ENCODE data around the gene RNF217. TPM values are rescaled to one million over a fixed set of nuclear protein-coding genes. Genes with fewer than 3 reads are reported as not detected.

Gene RNF217
- total and polyA plus RNA-seq, 4 donors = 8.1 to 23.9 (median 16.5) TPM

- WGBS (ENCODE audit: insufficient coverage) = no CpG with 5 or more reads among the region's 1 CpG
- DNase-seq (ENCODE audit: low read depth in 4 of 6, low spot score in 6 of 6) = no peak
These were observed 147.8 kb downstream of the RNF217 start for GRCh38 chr6:125110056-125110455.

GRCh38 chr6:125111219-125111983, 149.2 kb downstream of the RNF217 start:
- H3K27me3 ChIP-seq (ENCODE audit: control insufficient read depth, insufficient read depth, low read length) = no peaks in the 10 kb centered on the region
- no peak for DNase-seq (ENCODE audit: low read depth in 4 of 6, low spot score in 6 of 6)
- no CpG with 5 or more reads among the region's 4 CpGs for WGBS (ENCODE audit: insufficient coverage)
- H3K27ac ChIP-seq (ENCODE audit: low read depth, low read length) = no peak overlapping the region
- no peak overlapping the region for H3K4me3 ChIP-seq (ENCODE audit: low read depth, low read length)
- no peaks in the 10 kb centered on the region for H3K4me1 ChIP-seq (ENCODE audit: control insufficient read depth, insufficient read depth, low read length)
- no peaks in the 10 kb centered on the region for H3K36me3 ChIP-seq (ENCODE audit: control insufficient read depth, insufficient read depth, low read length)
- peaks cover 19% of the 10 kb centered on the region for H3K9me3 ChIP-seq (ENCODE audit: control insufficient read depth, insufficient read depth, low read length)

More at GRCh38 chr6:125110056-125110455, 147.8 kb downstream of the RNF217 start:
- no peaks in the 10 kb centered on the region for H3K36me3 ChIP-seq (ENCODE audit: control insufficient read depth, insufficient read depth, low read length)
- H3K4me3 ChIP-seq (ENCODE audit: low read depth, low read length) = no peak overlapping the region
- peaks cover 5% of the 10 kb centered on the region for H3K27me3 ChIP-seq (ENCODE audit: control insufficient read depth, insufficient read depth, low read length)
- H3K4me1 ChIP-seq (ENCODE audit: control insufficient read depth, insufficient read depth, low read length) = no peaks in the 10 kb centered on the region
- no peak overlapping the region for H3K27ac ChIP-seq (ENCODE audit: low read depth, low read length)
- peaks cover 19% of the 10 kb centered on the region for H3K9me3 ChIP-seq (ENCODE audit: control insufficient read depth, insufficient read depth, low read length)

GRCh38 chr6:125112934-125113333, 150.7 kb downstream of the RNF217 start:
- Histone ChIP-seq H3K36me3 (ENCODE audit: control insufficient read depth, insufficient read depth, low read length) (no peaks in the 10 kb centered on the region), H3K27me3 (ENCODE audit: control insufficient read depth, insufficient read depth, low read length) (no peaks in the 10 kb centered on the region), H3K9me3 (ENCODE audit: control insufficient read depth, insufficient read depth, low read length) (peaks cover 18% of the 10 kb centered on the region), H3K27ac (ENCODE audit: low read depth, low read length) (no peak overlapping the region), H3K4me3 (ENCODE audit: low read depth, low read length) (no peak overlapping the region), H3K4me1 (ENCODE audit: control insufficient read depth, insufficient read depth, low read length) (no peaks in the 10 kb centered on the region)
- no peak for DNase-seq (ENCODE audit: low read depth in 4 of 6, low spot score in 6 of 6)

GRCh38 chr6:125114248-125114858, 152.1 kb downstream of the RNF217 start:
- Histone ChIP-seq H3K4me1 (ENCODE audit: control insufficient read depth, insufficient read depth, low read length) (no peaks in the 10 kb centered on the region), H3K4me3 (ENCODE audit: low read depth, low read length) (no peak overlapping the region), H3K27ac (ENCODE audit: low read depth, low read length) (no peak overlapping the region), H3K27me3 (ENCODE audit: control insufficient read depth, insufficient read depth, low read length) (no peaks in the 10 kb centered on the region), H3K36me3 (ENCODE audit: control insufficient read depth, insufficient read depth, low read length) (no peaks in the 10 kb centered on the region), H3K9me3 (ENCODE audit: control insufficient read depth, insufficient read depth, low read length) (peaks cover 15% of the 10 kb centered on the region)
- WGBS (ENCODE audit: insufficient coverage) = no CpG with 5 or more reads among the region's 1 CpG
- peak in 3 of 6 donors; percentile 51 to 88 (median 78) for DNase-seq (ENCODE audit: low read depth in 4 of 6, low spot score in 6 of 6)

GRCh38 chr6:125116170-125116569, 153.9 kb downstream of the RNF217 start:
- WGBS (ENCODE audit: insufficient coverage) = no CpG with 5 or more reads among the region's 1 CpG
- Histone ChIP-seq H3K4me3 (ENCODE audit: low read depth, low read length) (no peak overlapping the region), H3K27ac (ENCODE audit: low read depth, low read length) (no peak overlapping the region), H3K27me3 (ENCODE audit: control insufficient read depth, insufficient read depth, low read length) (no peaks in the 10 kb centered on the region), H3K36me3 (ENCODE audit: control insufficient read depth, insufficient read depth, low read length) (no peaks in the 10 kb centered on the region), H3K9me3 (ENCODE audit: control insufficient read depth, insufficient read depth, low read length) (peaks cover 4% of the 10 kb centered on the region), H3K4me1 (ENCODE audit: control insufficient read depth, insufficient read depth, low read length) (no peaks in the 10 kb centered on the region)
- DNase-seq (ENCODE audit: low read depth in 4 of 6, low spot score in 6 of 6) = no peak

GRCh38 chr6:125116710-125117109, 154.5 kb downstream of the RNF217 start:
- DNase-seq (ENCODE audit: low read depth in 4 of 6, low spot score in 6 of 6) = no peak
- Histone ChIP-seq H3K27ac (ENCODE audit: low read depth, low read length) (no peak overlapping the region), H3K4me1 (ENCODE audit: control insufficient read depth, insufficient read depth, low read length) (no peaks in the 10 kb centered on the region), H3K27me3 (ENCODE audit: control insufficient read depth, insufficient read depth, low read length) (peaks cover 2% of the 10 kb centered on the region), H3K9me3 (ENCODE audit: control insufficient read depth, insufficient read depth, low read length) (no peaks in the 10 kb centered on the region), H3K36me3 (ENCODE audit: control insufficient read depth, insufficient read depth, low read length) (no peaks in the 10 kb centered on the region), H3K4me3 (ENCODE audit: low read depth, low read length) (no peak overlapping the region)
- no CpG with 5 or more reads among the region's 4 CpGs for WGBS (ENCODE audit: insufficient coverage)

- no peaks in the 10 kb centered on the region for H3K36me3 ChIP-seq (ENCODE audit: control insufficient read depth, insufficient read depth, low read length)
- no peak overlapping the region for H3K27ac ChIP-seq (ENCODE audit: low read depth, low read length)
- whole genome bisulfite sequencing (ENCODE audit: insufficient coverage) = no CpG with 5 or more reads among the region's 3 CpGs
- no peak for DNase-seq (ENCODE audit: low read depth in 4 of 6, low spot score in 6 of 6)
- no peak overlapping the region for H3K4me3 ChIP-seq (ENCODE audit: low read depth, low read length)
- peaks cover 4% of the 10 kb centered on the region for H3K27me3 ChIP-seq (ENCODE audit: control insufficient read depth, insufficient read depth, low read length)
- no peaks in the 10 kb centered on the region for H3K9me3 ChIP-seq (ENCODE audit: control insufficient read depth, insufficient read depth, low read length)
- no peaks in the 10 kb centered on the region for H3K4me1 ChIP-seq (ENCODE audit: control insufficient read depth, insufficient read depth, low read length)
These were observed 155.6 kb downstream of the RNF217 start for GRCh38 chr6:125117818-125118217.

- no CpG with 5 or more reads among the region's 3 CpGs for WGBS (ENCODE audit: insufficient coverage)
- no peaks in the 10 kb centered on the region for H3K36me3 ChIP-seq (ENCODE audit: control insufficient read depth, insufficient read depth, low read length)
- no peak overlapping the region for H3K4me3 ChIP-seq (ENCODE audit: low read depth, low read length)
- peaks cover 4% of the 10 kb centered on the region for H3K27me3 ChIP-seq (ENCODE audit: control insufficient read depth, insufficient read depth, low read length)
- no peaks in the 10 kb centered on the region for H3K4me1 ChIP-seq (ENCODE audit: control insufficient read depth, insufficient read depth, low read length)
- H3K9me3 ChIP-seq (ENCODE audit: control insufficient read depth, insufficient read depth, low read length) = no peaks in the 10 kb centered on the region
- DNase-seq (ENCODE audit: low read depth in 4 of 6, low spot score in 6 of 6) = no peak
- H3K27ac ChIP-seq (ENCODE audit: low read depth, low read length) = no peak overlapping the region
These were observed 157.9 kb downstream of the RNF217 start for GRCh38 chr6:125120054-125120590.

GRCh38 chr6:125121894-125122293, 159.7 kb downstream of the RNF217 start:
- H3K27me3 ChIP-seq (ENCODE audit: control insufficient read depth, insufficient read depth, low read length) = peaks cover 4% of the 10 kb centered on the region
- no CpG with 5 or more reads among the region's 1 CpG for WGBS (ENCODE audit: insufficient coverage)
- H3K9me3 ChIP-seq (ENCODE audit: control insufficient read depth, insufficient read depth, low read length) = no peaks in the 10 kb centered on the region

GRCh38 chr6:125123051-125123450, 160.8 kb downstream of the RNF217 start:
- H3K4me1 ChIP-seq (ENCODE audit: control insufficient read depth, insufficient read depth, low read length) = no peaks in the 10 kb centered on the region
- no peaks in the 10 kb centered on the region for H3K9me3 ChIP-seq (ENCODE audit: control insufficient read depth, insufficient read depth, low read length)
- WGBS (ENCODE audit: insufficient coverage) = no CpG with 5 or more reads among the region's 3 CpGs
- peaks cover 4% of the 10 kb centered on the region for H3K27me3 ChIP-seq (ENCODE audit: control insufficient read depth, insufficient read depth, low read length)
- H3K36me3 ChIP-seq (ENCODE audit: control insufficient read depth, insufficient read depth, low read length) = no peaks in the 10 kb centered on the region
- no peak overlapping the region for H3K4me3 ChIP-seq (ENCODE audit: low read depth, low read length)
- H3K27ac ChIP-seq (ENCODE audit: low read depth, low read length) = no peak overlapping the region
- DNase-seq (ENCODE audit: low read depth in 4 of 6, low spot score in 6 of 6) = no peak

More at GRCh38 chr6:125121894-125122293, 159.7 kb downstream of the RNF217 start:
- DNase-seq (ENCODE audit: low read depth in 4 of 6, low spot score in 6 of 6) = no peak
- no peak overlapping the region for H3K4me3 ChIP-seq (ENCODE audit: low read depth, low read length)
- no peaks in the 10 kb centered on the region for H3K36me3 ChIP-seq (ENCODE audit: control insufficient read depth, insufficient read depth, low read length)
- H3K4me1 ChIP-seq (ENCODE audit: control insufficient read depth, insufficient read depth, low read length) = no peaks in the 10 kb centered on the region
- H3K27ac ChIP-seq (ENCODE audit: low read depth, low read length) = no peak overlapping the region

All from spinal cord (tissue), 10 donors.